Upper lobe of right lung (tissue), 1 donor: ENCODE measurements around the gene TMTC1. TPM values are rescaled to one million over a fixed set of nuclear protein-coding genes. Genes with fewer than 3 reads are reported as not detected.

Source experiments
- ATAC-seq: fragments of 200-7000 bp; cut with Tn5 transposase; one replicate; pipeline ENCODE4 v1.9.1; 2020; ENCODE audit warnings: mild to moderate bottlenecking, moderate library complexity
- DNase-seq: peaks from one replicate; pipeline ENCODE4 v3.0.0-alpha.2; 2020
- H3K27ac ChIP-seq: fragments of 200-600 bp; one replicate; pipeline ENCODE4 v1.8.0; 2022
- H3K27me3 ChIP-seq: fragments of 200-600 bp; one replicate; pipeline ENCODE4 v1.8.0; 2022; ENCODE audit warnings: mild to moderate bottlenecking
- H3K36me3 ChIP-seq: fragments of 200-600 bp; one replicate; pipeline ENCODE4 v1.8.0; 2022
- H3K4me1 ChIP-seq: fragments of 200-600 bp; one replicate; pipeline ENCODE4 v1.8.0; 2022
- H3K4me3 ChIP-seq: fragments of 200-600 bp; one replicate; pipeline ENCODE4 v1.8.0; 2022; ENCODE audit warnings: mild to moderate bottlenecking
- H3K9me3 ChIP-seq: fragments of 200-600 bp; one replicate; pipeline ENCODE4 v1.8.0; 2022
- CTCF ChIP-seq: fragments of 200-600 bp; IDR thresholded peaks from one replicate; pipeline ENCODE4 v1.8.0; 2022; ENCODE audit warnings: antibody characterized with exemption
- intact Hi-C: fragments of 100-400 bp; cut with DNase I; formaldehyde crosslinking; loops from one replicate; pipeline ENCODE4 v1.11.0; 2022
- total RNA-seq: library from RNA; stranded (reverse); fragmentation: NEBNext Ultra II Directional; extraction: Animal tissue kit (Norgen Biotek cat#: 25700); gene quantifications from one replicate; pipeline ENCODE4 v1.2.1, GENCODE V29; 2021
- donor health status: DM: no; HTN: yes; CAD: no; lungs with severe emphysema.

The TMTC1 gene
- total RNA-seq, 1 donor from 2014 or later: 37.4 TPM

- ATAC-seq: no peak
- intact Hi-C loops: no loop called here
- H3K27me3 ChIP-seq: no peaks in the 10 kb centered on the region
- H3K9me3 ChIP-seq: no peaks in the 10 kb centered on the region
- no peaks in the 10 kb centered on the region for H3K4me1 ChIP-seq
- H3K4me3 ChIP-seq: no peak overlapping the region
- H3K27ac ChIP-seq: no peak overlapping the region
- no peaks in the 10 kb centered on the region for H3K36me3 ChIP-seq
- TF ChIP-seq CTCF: no peak
- no peak for DNase-seq
Measured at GRCh38 chr12:29688914-29689313, 94.8 kb downstream of the TMTC1 start.

DNA sequence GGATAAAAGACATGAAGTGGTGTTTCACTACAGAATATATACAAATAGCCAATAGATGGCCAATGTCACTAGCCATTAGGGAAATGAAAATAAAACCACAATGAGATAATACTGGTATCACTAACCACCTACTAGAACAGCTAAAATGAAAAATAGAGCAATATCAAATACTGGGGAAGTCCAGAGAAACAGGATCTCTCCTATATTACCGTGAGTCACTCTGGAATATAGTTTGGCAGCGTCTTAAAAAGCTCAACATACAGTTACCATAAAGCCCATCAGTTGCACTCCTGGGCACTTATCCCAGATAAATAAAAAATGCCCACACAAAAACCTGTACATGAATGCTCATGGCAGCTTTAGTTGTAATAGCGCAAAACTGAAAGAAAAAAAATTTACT, 101.7 kb downstream of the TMTC1 start:
- H3K27me3 ChIP-seq: no peaks in the 10 kb centered on the region
- TF ChIP-seq CTCF: no peak
- no peak for ATAC-seq

DNA sequence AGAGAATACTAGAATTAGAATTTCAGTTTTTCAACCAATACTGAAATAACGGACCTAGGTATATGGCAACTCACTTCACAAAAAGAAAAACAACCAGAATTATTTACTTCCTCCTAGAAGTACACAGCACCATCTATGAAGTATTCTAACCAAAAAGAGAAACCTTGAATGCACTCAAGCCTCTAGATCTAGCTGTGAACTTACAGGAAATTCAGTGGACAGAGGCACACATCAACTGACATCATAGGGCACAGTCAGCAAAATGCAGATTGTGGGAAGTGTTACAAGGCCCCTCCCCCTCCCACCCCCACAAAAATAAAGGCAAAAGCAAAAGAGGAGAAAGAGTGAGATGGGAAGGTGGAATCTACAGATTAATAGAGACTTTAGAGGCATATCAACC, 102.4 kb downstream of the TMTC1 start:
- DNase-seq: no peak
- Histone ChIP-seq H3K27me3 (no peaks in the 10 kb centered on the region), H3K4me3 (no peak overlapping the region), H3K36me3 (no peaks in the 10 kb centered on the region), H3K4me1 (no peaks in the 10 kb centered on the region), H3K27ac (no peak overlapping the region), H3K9me3 (no peaks in the 10 kb centered on the region)
- no peak for ATAC-seq
- no peak for TF ChIP-seq CTCF
- intact Hi-C loops: no loop called here

More for the DNA sequence above, 101.7 kb downstream of the TMTC1 start:
- DNase-seq: no peak
- intact Hi-C loops: no loop called here
- no peaks in the 10 kb centered on the region for H3K36me3 ChIP-seq
- no peaks in the 10 kb centered on the region for H3K9me3 ChIP-seq
- H3K27ac ChIP-seq: no peak overlapping the region
- no peak overlapping the region for H3K4me3 ChIP-seq
- H3K4me1 ChIP-seq: no peaks in the 10 kb centered on the region

DNA sequence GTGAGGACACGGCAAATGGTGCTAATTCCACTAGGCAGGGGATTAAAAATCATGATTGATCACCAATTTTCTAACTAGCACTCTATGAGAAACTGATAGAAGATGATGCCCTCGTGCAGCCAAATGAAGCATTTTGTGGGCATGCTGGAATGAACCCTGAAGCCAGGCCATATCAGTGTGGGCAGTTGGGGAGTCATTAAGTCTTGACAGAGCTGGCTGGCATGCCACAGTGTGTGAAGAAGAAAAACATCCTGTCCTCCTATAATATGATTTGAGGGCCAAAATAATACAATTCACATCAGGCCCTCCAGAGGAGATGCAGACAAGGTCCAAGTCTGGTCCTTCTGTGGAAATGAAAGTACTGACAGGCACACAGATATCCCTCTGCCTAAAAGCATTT, 107.1 kb downstream of the TMTC1 start:
- H3K9me3 ChIP-seq: no peaks in the 10 kb centered on the region
- H3K27ac ChIP-seq: no peak overlapping the region
- H3K36me3 ChIP-seq: no peaks in the 10 kb centered on the region
- DNase-seq (no peak), ATAC-seq (no peak)
- intact Hi-C loops: no loop called here
- no peaks in the 10 kb centered on the region for H3K27me3 ChIP-seq
- no peak overlapping the region for H3K4me3 ChIP-seq
- no peaks in the 10 kb centered on the region for H3K4me1 ChIP-seq
- TF ChIP-seq CTCF: no peak

- DNase-seq: no peak
- no peaks in the 10 kb centered on the region for H3K9me3 ChIP-seq
- no peak for ATAC-seq
- no peak overlapping the region for H3K27ac ChIP-seq
- no peaks in the 10 kb centered on the region for H3K36me3 ChIP-seq
- intact Hi-C loops: no loop called here
- TF ChIP-seq CTCF: no peak
- H3K4me1 ChIP-seq: no peaks in the 10 kb centered on the region
- no peaks in the 10 kb centered on the region for H3K27me3 ChIP-seq
- H3K4me3 ChIP-seq: no peak overlapping the region
Measured at GRCh38 chr12:29674463-29674862, 109.3 kb downstream of the TMTC1 start.

GRCh38 chr12:29673346-29673745, 110.4 kb downstream of the TMTC1 start:
- Histone ChIP-seq H3K4me1 (no peaks in the 10 kb centered on the region), H3K9me3 (no peaks in the 10 kb centered on the region), H3K36me3 (no peaks in the 10 kb centered on the region), H3K27me3 (no peaks in the 10 kb centered on the region), H3K4me3 (no peak overlapping the region), H3K27ac (no peak overlapping the region)
- ATAC-seq: no peak
- no peak for TF ChIP-seq CTCF
- no peak for DNase-seq
- intact Hi-C loops: no loop called here
